Activated T-cell treated with anti-CD3 and anti-CD28 coated beads for 48 hours (primary cell): ENCODE results near the gene LETM1.
A peak's percentile ranks its signal among the peaks of the same experiment; 100 is the strongest.

Source experiments
- DNase-seq: peaks from one replicate; pipeline ENCODE4 v3.0.0-alpha.2; 2020; ENCODE audit warnings: low read depth

The LETM1 gene

GRCh38 chr4:1856071-1856942 is at the start of gene LETM1:
Gene LETM1, minus strand, starts transcription at chr4:1856156. Its CDS starts 206 bp downstream, at chr4:1855950.
- peak; percentile 96 for DNase-seq

GRCh38 chr4:1904042-1904441 is 48.1 kb upstream of the LETM1 start:
- DNase-seq, result no peak

- no peak for DNase-seq
Measured at GRCh38 chr4:1903035-1903434, 47.1 kb upstream of the LETM1 start.

GRCh38 chr4:1902243-1902642 is 46.3 kb upstream of the LETM1 start:
- no peak for DNase-seq

- DNase-seq, result no peak
Measured at GRCh38 chr4:1901127-1901526, 45.2 kb upstream of the LETM1 start.

- DNase-seq, result no peak
Measured at GRCh38 chr4:1900624-1901023, 44.7 kb upstream of the LETM1 start.

- DNase-seq, result no peak
Measured at GRCh38 chr4:1900087-1900433, 44.1 kb upstream of the LETM1 start.

GRCh38 chr4:1899149-1900086 is 43.5 kb upstream of the LETM1 start:
- peak; percentile 55 for DNase-seq

- no peak for DNase-seq
Measured at GRCh38 chr4:1898681-1899080, 42.7 kb upstream of the LETM1 start.

- DNase-seq, result no peak
Measured at GRCh38 chr4:1898007-1898406, 42.1 kb upstream of the LETM1 start.

GRCh38 chr4:1896658-1896991 is 40.7 kb upstream of the LETM1 start:
- no peak for DNase-seq

GRCh38 chr4:1895971-1896657 is 40.2 kb upstream of the LETM1 start:
- no peak for DNase-seq

GRCh38 chr4:1890979-1891570 is 35.1 kb upstream of the LETM1 start:
- DNase-seq, result no peak

- no peak for DNase-seq
Measured at GRCh38 chr4:1887052-1887451, 31.1 kb upstream of the LETM1 start.

- no peak for DNase-seq
Measured at GRCh38 chr4:1885414-1885813, 29.5 kb upstream of the LETM1 start.

- no peak for DNase-seq
Measured at GRCh38 chr4:1883583-1883982, 27.6 kb upstream of the LETM1 start.

- no peak for DNase-seq
Measured at GRCh38 chr4:1882850-1883271, 26.9 kb upstream of the LETM1 start.

- no peak for DNase-seq
Measured at GRCh38 chr4:1880332-1880731, 24.4 kb upstream of the LETM1 start.

GRCh38 chr4:1879485-1879884 is 23.5 kb upstream of the LETM1 start:
- no peak for DNase-seq

- DNase-seq, result no peak
Measured at GRCh38 chr4:1874201-1874600, 18.2 kb upstream of the LETM1 start.

GRCh38 chr4:1873776-1874175 is 17.8 kb upstream of the LETM1 start:
- no peak for DNase-seq

GRCh38 chr4:1873291-1873690 is 17.3 kb upstream of the LETM1 start:
- DNase-seq, result no peak
